NCI-H82 (cell line): ENCODE measurements around the gene OR52N1.

ENCODE experiments used
- DNase-seq: peaks from one replicate; lab custom pipeline; 2025; lab: John Stamatoyannopoulos, UW

Gene OR52N1

DNA sequence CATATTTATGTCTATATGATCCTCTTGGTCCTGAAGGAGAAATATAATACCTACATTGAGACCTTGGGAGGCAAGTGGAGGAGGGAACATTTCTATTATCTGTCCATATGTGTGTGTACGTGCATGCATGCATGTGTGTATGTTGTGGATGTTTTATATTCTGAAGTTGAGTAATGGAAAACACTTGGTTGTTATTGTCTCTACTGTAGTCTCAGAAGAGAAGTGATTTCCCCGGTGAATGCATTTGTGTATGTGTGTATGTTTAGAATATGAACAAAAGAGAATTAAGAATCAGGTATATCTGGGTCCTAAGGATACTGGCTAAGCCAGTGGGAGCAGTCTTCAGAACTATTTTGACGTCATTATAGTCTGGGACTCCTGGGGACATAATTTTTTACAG is at the start of gene OR52N1:
OR52N1 (minus strand) TSS at position 101 of the 400 bp plus-strand sequence. CDS start 2,449 bp downstream, outside the sequence.
- no peak for DNase-seq

DNA sequence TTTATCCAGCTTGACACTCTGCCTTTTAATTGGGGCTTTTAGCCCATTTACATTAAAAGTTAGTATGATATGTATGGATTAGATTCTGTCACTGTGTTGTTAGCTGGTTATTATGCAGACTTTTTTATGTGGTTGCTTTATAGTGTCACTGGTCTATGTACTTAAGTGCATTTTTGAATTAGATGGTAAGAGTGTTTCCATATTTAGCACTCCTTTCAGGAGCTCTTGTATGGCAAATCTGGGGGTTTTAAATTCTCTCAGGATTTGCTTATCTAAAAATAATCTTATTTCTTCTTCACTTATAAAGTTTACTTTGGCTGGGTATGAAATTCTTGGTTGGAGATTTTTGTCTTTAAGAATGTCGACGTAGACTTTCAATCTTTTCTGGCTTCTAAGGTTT is 46.6 kb upstream of the OR52N1 start:
- DNase-seq = no peak

DNA sequence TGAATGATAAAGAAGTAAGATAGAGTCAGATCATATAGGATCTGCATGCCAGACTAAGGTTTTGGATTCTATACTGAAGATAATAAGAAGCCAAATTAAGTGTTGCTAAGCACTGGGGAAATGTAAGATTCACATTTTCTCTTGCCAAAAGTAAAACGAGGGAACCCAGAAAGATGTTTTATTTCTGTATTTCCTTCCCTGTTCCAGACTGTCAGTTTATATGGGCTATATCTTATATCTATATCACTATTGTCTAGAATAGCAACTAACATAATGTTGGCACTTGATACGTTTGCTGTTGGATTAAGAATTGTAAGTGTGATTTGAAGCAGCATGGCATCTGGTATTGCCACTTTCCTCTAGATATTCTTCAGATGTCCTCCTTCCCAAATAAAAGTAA is 42.4 kb upstream of the OR52N1 start:
- no peak for DNase-seq

DNA sequence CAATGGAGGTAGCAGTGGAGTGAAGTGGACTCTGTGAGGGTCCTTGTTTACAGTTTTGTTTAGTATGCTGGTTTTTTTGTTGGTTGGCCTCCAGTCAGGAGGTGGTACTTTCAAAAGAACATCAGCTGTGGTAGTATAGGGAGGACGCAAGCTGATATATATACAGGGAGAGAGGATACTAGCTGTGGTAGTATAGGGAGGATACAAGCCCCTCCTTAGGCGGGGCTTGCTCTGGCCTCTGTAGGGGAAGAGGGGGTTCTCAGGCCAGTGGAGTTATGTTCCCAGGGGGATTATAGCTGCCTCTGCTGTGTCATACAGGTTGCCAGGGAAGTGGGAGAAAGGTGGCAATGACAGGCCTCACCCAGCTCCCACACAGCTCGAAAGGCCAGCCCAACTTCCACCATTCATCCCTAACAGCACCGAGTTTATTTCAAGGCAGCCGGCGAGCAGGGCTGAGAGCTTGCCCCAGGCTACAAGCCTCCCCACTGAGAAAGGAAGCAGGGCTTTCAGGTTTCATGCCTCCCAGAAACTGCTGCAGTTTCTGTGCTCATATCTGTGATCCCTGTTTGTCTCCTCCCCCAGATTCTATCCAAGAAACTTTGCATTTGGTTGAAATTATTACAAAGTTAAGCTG is 40.2 kb upstream of the OR52N1 start:
- DNase-seq = no peak

DNA sequence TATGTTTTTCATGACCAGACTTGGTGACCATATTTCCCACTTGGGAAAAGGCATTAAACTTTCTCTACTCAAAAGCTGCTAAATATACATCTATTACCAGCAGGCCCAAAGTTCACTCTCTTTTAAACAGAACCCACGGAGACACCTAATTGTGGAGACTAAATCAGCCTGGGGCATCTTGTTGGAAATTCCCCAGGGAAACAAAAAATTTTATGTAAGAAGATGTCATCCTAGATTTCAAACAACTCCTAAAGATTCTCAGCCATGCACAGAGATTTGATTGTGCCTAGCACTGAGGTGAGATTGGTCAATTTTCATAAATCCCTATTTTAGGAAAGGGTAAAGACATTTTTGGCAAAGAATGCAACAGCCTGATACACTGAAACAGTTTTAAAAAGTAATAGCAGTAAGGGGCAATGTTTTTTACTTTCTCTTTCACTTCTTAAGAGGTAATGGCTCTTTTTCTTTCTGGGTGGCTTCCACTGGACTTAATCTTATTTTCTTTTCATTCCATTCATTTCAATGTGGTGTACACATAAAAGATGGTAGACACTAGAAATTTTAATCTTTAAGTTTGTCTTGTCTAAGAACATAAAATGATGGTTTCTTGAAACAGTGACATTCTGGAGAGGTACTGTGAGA is 27.3 kb upstream of the OR52N1 start:
- no peak for DNase-seq

DNA sequence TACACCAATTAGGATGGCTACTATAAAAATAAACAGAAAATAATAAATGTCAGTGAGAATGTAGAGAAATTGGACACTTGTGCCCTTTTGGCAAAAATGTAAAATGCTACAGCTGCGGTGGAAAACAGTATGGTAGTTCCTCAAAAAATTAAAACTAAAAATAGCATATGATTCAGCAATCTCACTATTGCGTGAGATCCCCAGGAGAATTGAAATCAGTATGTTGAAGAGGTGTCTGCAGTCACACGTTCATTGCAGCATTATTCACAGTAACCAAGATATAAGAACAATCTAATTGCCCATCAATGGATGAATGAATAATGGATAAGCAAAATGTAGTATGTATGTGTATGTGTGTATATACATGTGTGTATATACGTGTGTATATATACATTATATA is 24.5 kb upstream of the OR52N1 start:
- no peak for DNase-seq

DNA sequence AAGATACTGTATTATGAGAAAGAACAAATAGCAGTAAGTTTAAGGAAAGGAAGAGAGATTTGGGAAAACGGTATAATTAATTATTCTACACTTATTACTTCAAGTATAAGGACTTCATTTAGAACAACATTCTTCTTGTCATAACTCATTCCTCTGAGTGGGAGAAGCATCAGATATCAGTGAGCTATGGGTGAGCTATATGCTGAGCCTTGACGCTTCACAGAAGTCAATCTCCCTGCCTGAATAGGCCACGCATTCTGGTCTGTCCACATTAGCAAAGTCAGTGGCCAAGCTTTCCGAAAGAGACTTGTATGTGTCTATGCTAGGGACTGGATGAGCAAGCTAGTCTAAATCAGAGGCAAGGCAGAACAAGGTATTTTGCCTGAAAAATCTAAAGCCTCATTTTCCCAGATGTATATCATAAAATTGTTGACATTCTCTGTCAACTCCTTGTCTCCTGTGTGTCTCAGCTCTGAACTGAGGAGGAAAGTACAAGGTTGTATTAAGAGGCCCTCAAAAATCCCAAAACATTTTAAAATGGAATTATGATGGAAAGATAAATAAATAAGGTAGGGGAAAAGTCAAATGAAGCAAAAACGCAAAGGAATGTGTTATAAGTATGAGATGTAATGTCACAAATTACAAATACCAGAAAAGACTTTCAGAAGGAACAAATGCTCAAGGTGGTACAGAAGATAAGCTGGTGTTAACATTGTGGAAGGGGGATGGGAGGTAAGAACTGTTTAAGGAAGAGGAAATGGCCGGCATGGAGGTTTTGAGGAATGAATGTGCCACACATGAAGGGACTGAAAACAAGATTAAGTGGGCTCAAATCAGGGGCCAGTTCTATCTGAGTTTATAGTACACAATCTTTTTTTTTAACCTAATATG is 19.1 kb upstream of the OR52N1 start:
- no peak for DNase-seq

DNA sequence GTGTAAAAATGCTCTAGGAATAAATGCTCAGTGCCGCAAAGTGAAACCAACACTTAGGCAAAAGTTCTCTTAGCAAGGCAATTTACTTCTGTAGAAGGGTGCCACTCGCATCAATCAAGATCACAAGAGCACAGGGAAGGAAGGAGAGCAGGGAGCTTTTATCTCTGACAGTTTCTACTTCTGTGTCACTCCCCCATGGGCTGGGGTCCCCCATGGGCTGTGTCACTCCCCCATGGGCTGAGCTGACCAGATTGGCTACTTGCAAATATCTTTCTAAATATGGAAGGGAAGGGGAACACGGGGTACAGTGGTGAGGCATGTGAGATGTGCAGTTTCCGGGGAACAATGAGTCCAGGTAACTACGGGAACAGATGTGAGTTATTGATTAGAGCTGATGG is 18.1 kb upstream of the OR52N1 start:
- no peak for DNase-seq

DNA sequence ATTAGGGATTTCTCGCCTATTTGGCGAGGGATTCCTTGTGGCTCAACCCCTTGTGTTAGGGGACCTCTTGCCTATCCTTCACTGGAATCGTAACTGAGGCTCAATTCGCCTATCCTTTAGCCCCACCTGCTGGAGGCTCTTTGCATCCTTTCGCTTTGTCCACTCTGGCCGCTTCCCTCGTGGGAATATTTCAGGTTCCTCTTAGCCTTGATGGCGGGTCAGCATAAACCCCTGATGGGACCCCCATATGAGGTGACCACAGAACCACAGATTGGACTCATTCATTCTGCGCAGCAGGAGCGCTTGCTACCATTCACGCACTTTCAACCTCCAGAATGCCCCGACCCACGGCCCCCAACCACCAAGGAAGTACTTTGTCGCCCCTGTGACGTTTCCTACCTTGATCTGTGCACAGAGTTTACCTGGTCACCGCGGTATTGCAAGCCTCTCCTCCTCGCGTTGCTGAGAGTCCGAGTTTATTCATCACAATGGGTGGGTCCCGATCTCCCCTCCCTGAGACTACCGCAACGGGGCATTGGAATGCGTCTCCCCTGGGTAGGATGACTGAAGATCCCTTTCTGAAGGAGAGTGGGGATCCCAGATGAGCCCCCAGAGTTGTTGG is 17.5 kb upstream of the OR52N1 start, which contains the start of gene OR52N2:
OR52N2 (plus strand) TSS at position 425 of the 622 bp plus-strand sequence. CDS start 11,412 bp downstream, outside the sequence.
- DNase-seq = peak; percentile 70

GRCh38 chr11:5807580-5807979 is 16.5 kb upstream of the OR52N1 start:
- DNase-seq = peak; percentile 18

- no peak for DNase-seq
These were observed 12.9 kb upstream of the OR52N1 start for GRCh38 chr11:5803982-5804381.

DNA sequence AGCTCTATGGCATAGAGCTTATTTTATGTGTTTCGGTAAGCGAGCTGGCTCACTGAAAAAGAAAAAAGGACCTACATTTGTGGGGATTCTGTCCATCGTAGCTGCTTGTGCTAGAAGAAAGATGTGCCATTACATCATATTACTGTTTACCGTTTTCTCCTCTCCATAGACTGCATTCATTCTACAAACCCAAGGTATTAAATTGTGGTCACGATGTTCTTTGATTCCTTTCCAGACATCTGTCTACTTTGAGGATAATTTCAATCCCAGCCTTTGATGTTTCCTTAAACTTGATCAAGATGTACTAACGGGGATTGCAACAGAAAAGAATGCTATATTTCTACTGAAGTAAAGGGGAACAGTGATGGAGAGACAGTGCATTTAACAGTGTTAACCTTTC is 5.5 kb upstream of the OR52N1 start:
- DNase-seq = no peak

DNA sequence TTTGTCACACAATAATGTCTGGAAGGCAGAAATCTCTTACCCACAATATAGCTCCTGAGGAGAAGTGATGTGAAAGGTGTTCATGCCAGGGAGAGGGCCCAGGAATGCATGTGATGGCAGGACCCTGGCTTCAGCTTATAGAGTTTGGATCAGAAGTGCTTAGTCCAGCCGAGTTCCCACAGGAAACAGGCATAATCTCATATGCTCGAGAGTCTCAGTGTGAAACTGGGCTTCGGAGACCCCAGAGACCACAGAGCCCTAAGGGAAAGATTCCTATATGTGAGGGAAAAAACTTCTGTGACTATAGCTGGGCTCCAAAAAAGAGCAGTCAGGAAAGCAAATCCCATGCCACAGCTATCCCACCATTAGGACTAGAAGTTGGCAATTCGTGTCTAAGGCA is 7.8 kb downstream of the OR52N1 start, which contains the start of gene OR52N5:
OR52N5 (minus strand) TSS at position 101 of the 400 bp plus-strand sequence. CDS start 4,721 bp downstream, outside the sequence.
- no peak for DNase-seq

- no peak for DNase-seq
These were observed 24.0 kb downstream of the OR52N1 start for GRCh38 chr11:5767056-5767455.

DNA sequence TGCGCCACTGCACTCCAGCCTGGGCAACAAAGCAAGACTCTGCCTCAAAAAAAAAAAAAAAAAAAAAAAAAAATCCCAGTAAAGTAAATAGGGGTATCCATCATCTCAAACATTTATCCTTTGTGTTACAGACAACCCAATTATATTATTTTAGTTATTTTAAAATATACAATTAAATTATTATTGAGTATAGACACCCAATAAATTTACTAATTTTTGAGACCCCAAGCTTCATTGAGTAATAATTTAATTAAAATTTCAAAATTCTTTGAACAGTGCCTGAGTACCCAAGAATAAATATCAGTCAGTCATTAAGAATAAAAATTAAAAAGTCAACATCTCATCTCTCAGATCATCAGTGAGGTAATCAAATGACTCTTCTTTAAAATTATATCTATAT is 37.1 kb downstream of the OR52N1 start, which contains the start of gene OR52N4:
OR52N4 (plus strand) TSS at position 301 of the 400 bp plus-strand sequence. CDS start 498 bp downstream, outside the sequence.
- no peak for DNase-seq

DNA sequence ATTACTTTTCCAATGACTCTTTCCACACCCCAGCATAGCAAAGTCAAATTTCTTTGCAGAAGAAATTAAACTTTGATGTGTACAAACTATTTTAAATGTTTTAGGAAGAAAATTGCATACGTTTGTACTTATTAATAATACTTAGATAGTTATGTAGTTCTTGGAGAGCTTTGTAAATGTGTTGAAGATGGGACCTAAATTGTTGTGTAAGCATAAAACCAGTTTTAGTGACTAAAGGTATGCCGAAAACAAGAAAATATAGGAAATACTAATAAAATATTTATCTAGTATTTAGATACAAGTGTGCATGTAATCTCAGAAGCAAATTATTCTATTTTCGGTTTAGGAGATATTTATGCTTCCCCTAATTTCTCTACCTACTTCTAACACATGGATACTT is 41.2 kb downstream of the OR52N1 start:
- DNase-seq = no peak

DNA sequence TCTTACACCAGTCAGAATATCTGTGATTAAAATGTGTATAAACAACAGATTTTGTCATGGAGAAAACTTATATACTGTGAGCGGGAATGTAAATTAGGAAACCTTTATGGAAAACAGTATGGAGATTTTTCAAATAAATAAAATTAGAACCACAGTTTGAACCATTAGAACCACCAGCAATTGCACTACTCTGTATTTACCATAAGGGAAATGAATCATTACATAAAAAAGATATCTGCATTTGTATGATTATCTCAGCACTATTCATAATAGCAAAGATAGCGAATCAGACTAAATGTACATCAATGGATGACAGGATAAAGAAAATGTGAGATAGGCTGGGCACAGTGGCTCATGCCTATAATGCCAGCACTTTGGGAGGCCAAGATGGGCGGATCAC is 44.5 kb downstream of the OR52N1 start:
- DNase-seq = no peak

DNA sequence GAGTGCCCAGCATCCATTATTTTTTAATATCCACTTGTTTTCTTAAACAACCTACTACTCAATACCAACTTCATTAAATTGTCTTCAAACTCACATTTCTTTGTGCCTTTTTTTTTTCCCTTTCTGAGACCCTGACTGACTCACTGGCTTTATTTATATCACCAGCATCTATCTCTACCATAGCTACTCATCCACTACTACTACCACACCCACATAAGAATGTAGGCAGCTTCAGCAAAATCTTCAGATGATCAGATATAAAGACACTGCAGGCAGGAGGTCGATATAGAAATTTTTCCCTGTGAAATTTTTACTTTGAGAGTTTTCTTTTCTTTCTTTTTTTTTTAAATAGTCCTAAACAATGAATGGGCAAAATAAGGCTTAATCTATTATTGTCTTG is 52.6 kb downstream of the OR52N1 start:
- DNase-seq = no peak

GRCh38 chr11:5737670-5738392 is 53.2 kb downstream of the OR52N1 start:
- no peak for DNase-seq

DNA sequence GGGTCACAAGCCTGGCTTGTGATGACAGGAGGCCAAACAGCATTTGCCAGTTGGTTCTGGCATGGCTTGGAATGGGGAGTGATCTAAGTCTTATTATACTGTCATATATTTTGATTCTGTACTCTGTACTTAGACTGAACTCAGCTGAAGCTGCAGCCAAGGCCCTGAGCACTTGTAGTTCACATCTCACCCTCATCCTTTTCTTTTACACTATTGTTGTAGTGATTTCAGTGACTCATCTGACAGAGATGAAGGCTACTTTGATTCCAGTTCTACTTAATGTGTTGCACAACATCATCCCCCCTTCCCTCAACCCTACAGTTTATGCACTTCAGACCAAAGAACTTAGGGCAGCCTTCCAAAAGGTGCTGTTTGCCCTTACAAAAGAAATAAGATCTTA is 54.0 kb downstream of the OR52N1 start:
- no peak for DNase-seq
